Cardiac fibroblast (primary cell): ENCODE data around the gene ODAD2.
"Not testable (repeated sequence)": the region's sequence is repeated elsewhere in the genome, so short reads cannot be mapped to it uniquely, and the experiment has no call there.

Source experiments
- DNase-seq, 2 donors: peaks; one replicate each; pipeline versions ENCODE4 v3.0.0 to v3.0.0-alpha.2; 2010; ENCODE audit warnings: low read depth in 2 of 2
- H3K4me3 ChIP-seq, 2 donors: replicated peaks in 1 of 2; 1 replicate in 1 of 2; 2 replicates in 1 of 2; pipeline ENCODE4 v1.5.1; 2011; ENCODE audit warnings: low read depth in 2 of 2, low read length in 2 of 2, mild to moderate bottlenecking in 2 of 2, moderate library complexity in 1 of 2
- CTCF ChIP-seq: IDR thresholded peaks from one replicate; pipeline ENCODE4 v1.5.1; 2011; ENCODE audit warnings: low read depth, mild to moderate bottlenecking, low read length, inconsistent platforms

Gene ODAD2

GRCh38 chr10:27998178-27998953 lies 513 bp downstream of the ODAD2 start:
- TF ChIP-seq CTCF, result no peak
- peak in 1 of 2 donors; percentile 2 for DNase-seq
- peak overlapping the region; percentile 34 to 49 for H3K4me3 ChIP-seq

- no peak overlapping the region for H3K4me3 ChIP-seq
- no peak for TF ChIP-seq CTCF
- DNase-seq, result no peak
These were observed 1.1 kb downstream of the ODAD2 start for GRCh38 chr10:27997865-27998177.

- no peak for TF ChIP-seq CTCF
- no peak overlapping the region for H3K4me3 ChIP-seq
- DNase-seq, result no peak
These were observed 3.6 kb downstream of the ODAD2 start for GRCh38 chr10:27995311-27995710.

GRCh38 chr10:27989357-27989756 lies 9.5 kb downstream of the ODAD2 start:
- H3K4me3 ChIP-seq, result not testable (repeated sequence)

GRCh38 chr10:27986821-27987220 lies 12.1 kb downstream of the ODAD2 start:
- H3K4me3 ChIP-seq, result no peak overlapping the region
- DNase-seq, result no peak
- TF ChIP-seq CTCF, result no peak

More at GRCh38 chr10:27989357-27989756, 9.5 kb downstream of the ODAD2 start:
- DNase-seq, result not testable (repeated sequence)

GRCh38 chr10:27982875-27983543 lies 15.9 kb downstream of the ODAD2 start:
- no peak overlapping the region for H3K4me3 ChIP-seq
- no peak for DNase-seq
- TF ChIP-seq CTCF, result no peak

- no peak overlapping the region for H3K4me3 ChIP-seq
- TF ChIP-seq CTCF, result no peak
- DNase-seq, result no peak
These were observed 17.1 kb downstream of the ODAD2 start for GRCh38 chr10:27981744-27982143.

GRCh38 chr10:27970795-27971194 lies 28.1 kb downstream of the ODAD2 start:
- not testable (repeated sequence) for DNase-seq

GRCh38 chr10:27969931-27970330 lies 28.9 kb downstream of the ODAD2 start:
- H3K4me3 ChIP-seq, DNase-seq: not testable (repeated sequence)

More at GRCh38 chr10:27970795-27971194, 28.1 kb downstream of the ODAD2 start:
- not testable (repeated sequence) for H3K4me3 ChIP-seq
